Subcutaneous adipose tissue (tissue), 4 donors: ENCODE results near the gene NETO2. TPM values are rescaled to one million over a fixed set of nuclear protein-coding genes. Genes with fewer than 3 reads are reported as not detected.

Experiments used
- total RNA-seq, 4 donors: library from RNA; depleted of rRNA; stranded (reverse); fragments of >200 nt; gene quantifications; one replicate each; pipeline ENCODE4 v1.1.0, GENCODE V29; 2016
- TF ChIP-seq, protein P1 (sequence below): fragments of 450-650 bp; IDR thresholded peaks from one replicate; pipeline ENCODE4 v1.5.1; 2016; ENCODE audit warnings: low read depth, mild to moderate bottlenecking, control low read depth, antibody characterized with exemption, moderate library complexity

The NETO2 gene
- total RNA-seq, 4 donors from 2014 or later, result 0.44 to 2.4 (median 1.1) TPM

DNA sequence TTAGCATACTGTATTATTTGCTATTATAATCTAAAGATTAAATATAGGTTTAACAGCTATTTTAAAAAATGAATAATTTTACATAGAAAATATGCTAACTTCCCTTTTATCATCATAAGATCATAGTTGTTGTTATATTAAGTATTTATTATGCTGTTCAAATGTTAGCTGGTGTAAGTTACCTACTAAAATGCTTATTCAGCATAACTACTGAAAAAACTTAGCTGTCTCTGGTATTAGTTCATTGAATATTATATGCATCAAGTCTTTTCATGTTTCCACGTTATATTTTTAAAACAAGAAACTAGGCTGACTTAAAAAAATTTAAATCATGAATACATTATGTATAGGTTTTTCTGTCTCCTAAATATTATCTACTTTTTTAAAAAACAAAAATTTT, 62.6 kb downstream of the NETO2 start:
- TF ChIP-seq, protein P1, sequence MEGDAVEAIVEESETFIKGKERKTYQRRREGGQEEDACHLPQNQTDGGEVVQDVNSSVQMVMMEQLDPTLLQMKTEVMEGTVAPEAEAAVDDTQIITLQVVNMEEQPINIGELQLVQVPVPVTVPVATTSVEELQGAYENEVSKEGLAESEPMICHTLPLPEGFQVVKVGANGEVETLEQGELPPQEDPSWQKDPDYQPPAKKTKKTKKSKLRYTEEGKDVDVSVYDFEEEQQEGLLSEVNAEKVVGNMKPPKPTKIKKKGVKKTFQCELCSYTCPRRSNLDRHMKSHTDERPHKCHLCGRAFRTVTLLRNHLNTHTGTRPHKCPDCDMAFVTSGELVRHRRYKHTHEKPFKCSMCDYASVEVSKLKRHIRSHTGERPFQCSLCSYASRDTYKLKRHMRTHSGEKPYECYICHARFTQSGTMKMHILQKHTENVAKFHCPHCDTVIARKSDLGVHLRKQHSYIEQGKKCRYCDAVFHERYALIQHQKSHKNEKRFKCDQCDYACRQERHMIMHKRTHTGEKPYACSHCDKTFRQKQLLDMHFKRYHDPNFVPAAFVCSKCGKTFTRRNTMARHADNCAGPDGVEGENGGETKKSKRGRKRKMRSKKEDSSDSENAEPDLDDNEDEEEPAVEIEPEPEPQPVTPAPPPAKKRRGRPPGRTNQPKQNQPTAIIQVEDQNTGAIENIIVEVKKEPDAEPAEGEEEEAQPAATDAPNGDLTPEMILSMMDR, result no peak

DNA sequence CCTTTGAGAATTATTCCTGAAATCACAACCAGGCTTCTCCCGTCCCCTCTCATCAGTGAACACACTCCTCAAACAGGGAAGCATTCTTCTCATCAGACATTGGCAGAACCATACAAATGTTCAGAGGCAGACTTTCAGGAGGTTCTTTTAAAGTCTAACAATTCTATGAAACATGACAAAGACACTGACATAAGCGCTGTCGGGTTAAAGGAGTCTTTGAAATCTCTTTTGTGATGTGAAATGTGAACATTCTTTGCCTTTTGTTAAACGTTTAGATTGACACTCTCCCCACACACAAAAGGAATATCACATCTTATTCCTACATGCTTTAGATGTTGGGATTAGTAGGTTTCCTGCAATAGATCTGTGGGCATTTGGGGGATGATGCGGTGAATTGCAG, 63.9 kb downstream of the NETO2 start:
- TF ChIP-seq, protein P1, result no peak

DNA sequence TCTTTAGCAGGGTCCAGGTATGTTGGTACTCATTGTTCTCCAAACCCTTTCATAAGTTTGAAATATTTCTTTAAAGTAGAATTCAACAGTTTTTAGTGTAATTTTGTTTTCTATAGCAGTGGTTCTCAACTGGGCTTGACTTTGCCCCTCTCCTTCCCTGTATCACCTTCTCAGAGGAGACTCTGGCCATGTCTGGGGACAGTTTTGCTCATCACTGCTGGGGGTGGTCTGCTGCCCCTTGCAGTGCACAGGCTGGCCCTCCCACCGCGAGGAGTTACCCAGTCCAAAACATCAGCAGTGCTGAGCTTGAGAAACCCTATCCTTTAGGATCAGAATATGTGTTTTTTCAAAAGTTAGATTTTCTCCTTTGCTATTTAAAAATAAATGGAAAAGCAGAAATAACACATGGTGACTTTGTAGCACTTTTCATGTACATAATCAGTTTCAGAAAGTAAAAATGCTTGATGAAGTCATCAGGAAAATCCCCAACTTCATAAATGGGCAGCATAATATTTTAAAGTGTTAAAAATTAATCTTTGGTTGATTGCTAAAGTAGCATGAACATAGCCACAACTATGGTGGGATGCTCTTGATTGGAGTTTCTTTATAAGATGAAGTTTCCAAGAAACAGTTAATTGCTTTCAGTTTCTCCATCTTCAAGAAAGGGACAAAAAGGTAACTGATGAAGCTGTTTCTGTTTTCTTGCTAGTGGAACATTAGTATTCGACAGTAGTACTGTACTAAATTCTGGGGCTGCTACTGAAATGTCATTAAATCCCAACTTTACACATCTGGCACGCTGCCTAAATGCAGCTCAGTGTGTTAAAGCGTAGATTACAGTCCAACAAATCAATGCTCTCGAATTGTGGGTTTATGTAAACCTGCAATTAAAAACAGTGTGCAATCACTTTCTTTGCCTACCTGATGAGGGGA, 70.3 kb downstream of the NETO2 start:
- TF ChIP-seq, protein P1, result no peak

DNA sequence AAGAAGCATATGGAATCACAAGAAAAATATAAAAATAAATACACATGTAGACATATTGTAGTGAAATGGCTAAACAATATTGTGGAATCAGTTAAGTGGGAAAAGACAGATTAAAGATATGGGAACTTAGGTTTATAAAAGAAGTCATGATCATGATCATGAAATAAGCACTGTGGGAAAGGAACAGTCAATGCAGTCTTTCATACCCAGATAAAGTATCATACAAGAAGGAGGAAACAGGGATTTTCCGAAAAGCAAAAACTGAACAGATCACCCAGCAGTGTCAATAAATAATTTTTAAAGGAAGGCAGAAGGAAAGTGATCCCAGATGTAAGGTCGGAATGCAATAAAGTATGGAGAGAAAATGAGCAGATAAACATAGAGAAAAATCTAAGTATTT, 71.6 kb downstream of the NETO2 start:
- TF ChIP-seq, protein P1, result no peak

DNA sequence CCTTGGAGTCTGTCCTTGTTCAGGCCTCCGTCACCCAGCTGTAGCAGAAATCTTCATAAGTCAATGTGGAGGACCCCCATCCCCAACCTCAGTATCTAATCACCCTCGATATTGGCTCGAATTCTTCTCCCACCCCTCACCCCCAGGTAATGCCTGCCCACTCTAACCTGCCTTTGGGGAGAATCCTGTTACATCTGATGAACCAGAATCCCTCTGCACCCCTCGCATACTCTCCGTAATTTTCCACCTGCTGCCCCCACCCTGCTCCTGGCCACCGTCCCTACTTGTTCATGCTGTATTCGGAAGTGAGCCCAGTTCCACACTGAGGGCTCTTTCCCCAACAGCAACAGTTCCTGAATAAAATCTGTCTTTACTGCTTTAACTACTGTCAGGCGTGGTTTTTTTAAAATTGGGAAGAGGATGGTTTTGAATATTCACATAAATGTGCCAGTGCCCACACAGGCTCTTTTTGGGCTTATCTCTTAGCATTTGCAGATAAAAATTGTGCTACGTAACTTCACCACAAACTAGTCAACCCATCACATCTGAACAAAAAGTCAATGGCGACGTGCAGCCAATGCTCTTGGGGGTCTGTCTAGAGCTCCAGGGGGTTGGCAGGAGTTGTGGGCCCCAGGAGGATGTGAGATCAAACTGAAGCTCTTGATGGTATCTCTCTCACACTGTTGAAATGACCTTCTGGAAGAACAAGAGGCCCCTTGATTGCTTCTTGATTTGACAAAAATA, 73.7 kb downstream of the NETO2 start:
- TF ChIP-seq, protein P1, result no peak

DNA sequence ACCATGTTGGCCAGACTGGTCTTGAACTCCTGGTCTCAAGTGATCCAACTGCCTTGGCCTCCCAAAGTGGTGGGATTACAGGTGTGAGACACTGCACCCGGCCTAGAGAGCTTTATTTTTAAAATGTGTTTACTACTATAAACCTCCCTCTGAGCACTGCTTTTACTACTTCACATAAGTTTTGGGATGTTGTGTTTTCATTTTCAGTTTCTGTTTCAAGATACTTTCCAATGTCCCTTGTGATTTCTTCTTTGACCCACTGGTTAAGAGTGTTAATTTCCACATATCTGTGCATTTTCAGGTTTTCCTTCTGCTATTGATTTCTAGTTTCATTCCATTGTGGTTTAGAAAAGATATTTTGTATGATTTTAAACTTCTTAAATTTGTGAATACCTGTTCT, 74.4 kb downstream of the NETO2 start:
- TF ChIP-seq, protein P1, result no peak

DNA sequence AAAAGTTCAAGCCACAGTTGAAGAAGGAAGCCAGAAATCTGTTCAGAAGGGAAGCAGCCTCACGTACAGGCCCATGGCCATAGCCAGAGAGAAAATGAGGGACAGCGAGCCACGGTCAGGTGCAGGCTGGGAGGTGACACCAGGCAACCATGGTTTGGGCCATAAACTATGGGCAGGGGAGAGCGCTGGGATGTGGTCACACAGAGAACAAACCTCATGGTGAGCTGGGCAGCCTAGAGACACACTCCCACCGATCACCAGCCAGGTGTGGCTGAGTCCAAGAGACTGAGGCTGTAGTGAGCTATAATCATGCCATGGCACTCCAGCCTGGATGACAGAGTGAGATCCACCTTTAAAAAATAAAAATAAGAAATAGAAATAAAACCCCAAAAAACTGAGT, 76.5 kb downstream of the NETO2 start:
- TF ChIP-seq, protein P1, result no peak
